HUES6 (cell line): ENCODE data around the gene ZCRB1.

Source experiments
- H3K27ac ChIP-seq: 2 replicates; pipeline ENCODE4 v1.7.0; 2013; ENCODE audit warnings: low read depth, mild to moderate bottlenecking, low read length, inconsistent platforms
- H3K27me3 ChIP-seq: 2 replicates; pipeline ENCODE4 v1.6.1; 2013; ENCODE audit warnings: low read length; ENCODE audit not compliant: control insufficient read depth, insufficient read depth
- H3K36me3 ChIP-seq: 2 replicates; pipeline ENCODE4 v1.6.1; 2013; ENCODE audit warnings: low read length; ENCODE audit not compliant: control insufficient read depth, insufficient read depth
- H3K4me1 ChIP-seq: 2 replicates; pipeline ENCODE4 v1.6.1; 2013; ENCODE audit warnings: low read length; ENCODE audit not compliant: control insufficient read depth, insufficient read depth
- H3K4me3 ChIP-seq: 2 replicates; pipeline ENCODE4 v1.5.1; 2013; ENCODE audit warnings: low read depth, low read length
- H3K9ac ChIP-seq: one replicate; pipeline ENCODE4 v1.6.1; 2013; ENCODE audit warnings: mild to moderate bottlenecking, low read length
- H3K9me3 ChIP-seq: 2 replicates; pipeline ENCODE4 v1.6.1; 2013; ENCODE audit warnings: low read depth, low read length; ENCODE audit not compliant: control insufficient read depth, insufficient read depth

The ZCRB1 gene

DNA sequence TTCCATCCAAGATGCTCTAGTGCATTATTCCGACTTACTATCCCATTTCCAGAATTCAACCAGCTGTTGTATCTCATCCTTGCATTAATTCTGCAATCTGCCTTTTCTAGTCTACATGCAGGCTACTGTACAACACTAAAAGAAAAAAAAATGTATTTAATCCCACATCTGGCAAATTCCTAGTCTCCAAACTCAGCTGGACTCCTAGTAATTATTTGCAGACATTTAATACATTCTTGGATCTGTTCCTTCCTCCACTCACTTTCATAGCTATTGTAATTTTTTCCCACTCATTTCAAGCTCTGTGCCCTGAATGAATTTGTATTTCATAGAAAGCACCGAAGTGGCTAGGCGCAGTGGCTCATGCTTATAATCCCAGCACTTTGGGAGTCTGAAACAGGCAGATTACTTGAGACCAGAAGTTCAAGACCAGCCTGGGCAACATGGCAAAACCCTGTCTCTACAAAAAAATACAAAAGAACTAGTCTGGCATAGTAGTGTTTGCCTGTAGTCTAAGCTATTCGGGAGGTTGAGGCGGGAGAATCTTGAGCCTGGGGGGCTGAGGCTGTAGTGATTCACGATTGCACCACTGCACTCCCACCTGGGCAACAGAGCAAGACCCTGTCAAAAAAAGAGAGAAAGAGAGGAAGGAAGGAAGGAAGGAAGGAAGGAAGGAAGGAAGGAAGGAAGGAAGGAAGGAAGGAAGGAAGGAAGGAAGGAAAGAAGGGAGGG, 48.3 kb downstream of the ZCRB1 start:
- no peak overlapping the region for H3K4me3 ChIP-seq

DNA sequence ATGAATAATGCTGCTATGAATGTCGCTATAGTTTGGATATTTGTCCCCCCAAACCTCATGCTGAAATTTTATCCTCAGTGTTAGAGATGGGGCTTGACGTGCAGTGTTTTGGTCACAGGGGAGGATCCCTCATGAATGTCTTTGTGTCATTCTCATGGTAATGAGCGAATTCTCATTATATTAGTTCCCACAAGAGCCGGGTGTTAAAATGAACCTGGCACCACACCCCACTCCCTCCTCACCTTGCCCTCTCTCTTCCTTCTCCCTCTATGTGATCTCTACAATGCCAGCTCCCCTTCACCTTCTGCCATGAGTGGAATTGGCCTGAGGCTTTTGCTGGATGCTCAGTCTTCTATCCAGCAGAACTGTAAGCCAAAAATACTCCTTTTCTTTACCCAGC, 50.4 kb downstream of the ZCRB1 start:
- H3K9ac ChIP-seq, result no peak overlapping the region
- H3K4me3 ChIP-seq, result no peak overlapping the region
- H3K36me3 ChIP-seq, result no peaks in the 10 kb centered on the region
- H3K9me3 ChIP-seq, result no peaks in the 10 kb centered on the region; the same call in 1 of the 2 replicates
- no peak overlapping the region for H3K27ac ChIP-seq
- no peaks in the 10 kb centered on the region for H3K27me3 ChIP-seq
- no peaks in the 10 kb centered on the region for H3K4me1 ChIP-seq

More for the DNA sequence above, 48.3 kb downstream of the ZCRB1 start:
- no peaks in the 10 kb centered on the region for H3K27me3 ChIP-seq
- no peaks in the 10 kb centered on the region for H3K4me1 ChIP-seq
- no peaks in the 10 kb centered on the region; the same call in 1 of the 2 replicates for H3K9me3 ChIP-seq
- no peak overlapping the region for H3K27ac ChIP-seq
- no peaks in the 10 kb centered on the region for H3K36me3 ChIP-seq
- H3K9ac ChIP-seq, result no peak overlapping the region

DNA sequence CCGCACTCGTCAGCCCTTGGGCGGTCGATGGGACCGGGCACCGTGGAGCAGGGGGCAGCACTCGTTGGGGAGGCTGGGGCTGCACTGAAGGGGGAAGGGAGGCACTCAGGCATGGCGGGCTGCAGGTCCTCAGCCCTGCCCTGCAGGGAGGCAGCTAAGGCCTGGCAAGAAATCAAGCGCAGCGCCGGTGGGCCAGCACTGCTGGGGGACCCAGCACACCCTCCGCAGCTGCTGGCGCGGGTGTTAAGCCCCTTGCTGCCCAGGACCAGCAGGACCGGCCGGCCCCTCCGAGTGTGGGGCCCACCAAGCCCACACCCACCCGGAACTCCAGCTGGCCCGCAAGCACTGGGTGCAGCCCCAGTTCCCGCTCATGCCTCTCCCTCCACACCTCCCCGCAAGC, 52.2 kb downstream of the ZCRB1 start:
- no peak overlapping the region for H3K27ac ChIP-seq
- no peaks in the 10 kb centered on the region for H3K36me3 ChIP-seq
- no peak overlapping the region for H3K4me3 ChIP-seq
- no peaks in the 10 kb centered on the region for H3K27me3 ChIP-seq
- no peak overlapping the region for H3K9ac ChIP-seq
- H3K9me3 ChIP-seq, result no peaks in the 10 kb centered on the region; the same call in 1 of the 2 replicates
- H3K4me1 ChIP-seq, result no peaks in the 10 kb centered on the region

DNA sequence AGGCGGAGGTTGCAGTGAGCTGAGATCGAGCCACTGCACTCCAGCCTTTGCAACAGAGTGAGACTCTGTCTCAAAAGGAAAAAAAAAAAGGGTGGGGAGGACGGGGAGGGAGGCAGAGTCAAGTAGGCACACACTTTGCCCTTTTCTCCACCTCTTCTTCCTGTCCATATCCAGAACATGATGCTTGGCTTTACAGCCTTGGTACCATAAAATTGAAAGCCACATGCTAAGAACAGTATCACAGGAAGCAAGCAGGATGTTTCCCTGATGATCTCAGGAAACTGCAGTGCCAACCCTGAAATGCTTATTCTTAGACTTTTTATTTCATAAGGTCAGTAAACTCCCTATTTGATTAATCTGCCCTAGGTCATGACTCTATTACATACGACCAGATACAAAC, 55.3 kb downstream of the ZCRB1 start:
- Histone ChIP-seq H3K27ac (no peak overlapping the region), H3K27me3 (no peaks in the 10 kb centered on the region), H3K9me3 (no peaks in the 10 kb centered on the region; the same call in 1 of the 2 replicates), H3K9ac (no peak overlapping the region), H3K4me1 (no peaks in the 10 kb centered on the region), H3K4me3 (no peak overlapping the region), H3K36me3 (no peaks in the 10 kb centered on the region)

DNA sequence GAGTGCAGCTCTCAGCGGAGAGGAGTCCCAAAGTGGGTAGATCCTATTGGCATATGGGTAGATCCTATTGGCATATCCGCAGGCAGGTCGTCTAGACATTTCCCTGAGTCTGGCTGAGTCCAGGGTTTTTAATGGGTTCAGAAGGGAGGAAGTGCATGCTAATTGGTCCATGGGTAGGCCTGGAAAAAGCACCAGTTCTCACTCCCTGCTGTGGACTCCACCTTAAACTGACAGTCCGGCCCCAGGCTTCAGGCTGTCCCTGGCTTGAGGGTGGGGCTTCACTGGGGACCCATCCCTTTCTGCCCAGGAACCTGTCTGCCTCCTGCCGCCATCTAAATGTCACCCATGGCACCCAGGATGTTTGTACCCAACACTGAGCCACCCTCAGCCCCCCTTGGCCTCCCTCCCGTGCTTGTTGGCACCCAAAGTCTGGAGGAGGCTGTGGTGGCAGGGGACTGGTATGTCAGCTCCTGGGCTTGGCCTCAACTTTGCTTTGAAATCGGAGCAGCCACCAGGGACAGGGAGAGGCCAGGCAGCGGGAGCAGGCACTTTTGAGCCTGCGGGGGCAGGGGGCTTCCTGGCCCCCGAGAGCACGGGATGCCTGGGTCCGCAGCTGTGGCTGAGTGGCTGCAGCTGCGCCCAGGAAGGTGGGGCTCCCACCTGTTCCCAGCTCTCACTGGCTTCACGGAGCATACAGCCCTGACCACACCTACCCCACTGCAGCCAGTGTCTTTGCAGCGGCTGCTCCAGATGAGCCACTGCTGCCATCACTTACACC, 58.3 kb downstream of the ZCRB1 start:
- Histone ChIP-seq H3K27me3 (no peaks in the 10 kb centered on the region), H3K4me3 (no peak overlapping the region), H3K9ac (no peak overlapping the region), H3K4me1 (no peaks in the 10 kb centered on the region), H3K27ac (no peak overlapping the region), H3K9me3 (no peaks in the 10 kb centered on the region), H3K36me3 (no peaks in the 10 kb centered on the region)

DNA sequence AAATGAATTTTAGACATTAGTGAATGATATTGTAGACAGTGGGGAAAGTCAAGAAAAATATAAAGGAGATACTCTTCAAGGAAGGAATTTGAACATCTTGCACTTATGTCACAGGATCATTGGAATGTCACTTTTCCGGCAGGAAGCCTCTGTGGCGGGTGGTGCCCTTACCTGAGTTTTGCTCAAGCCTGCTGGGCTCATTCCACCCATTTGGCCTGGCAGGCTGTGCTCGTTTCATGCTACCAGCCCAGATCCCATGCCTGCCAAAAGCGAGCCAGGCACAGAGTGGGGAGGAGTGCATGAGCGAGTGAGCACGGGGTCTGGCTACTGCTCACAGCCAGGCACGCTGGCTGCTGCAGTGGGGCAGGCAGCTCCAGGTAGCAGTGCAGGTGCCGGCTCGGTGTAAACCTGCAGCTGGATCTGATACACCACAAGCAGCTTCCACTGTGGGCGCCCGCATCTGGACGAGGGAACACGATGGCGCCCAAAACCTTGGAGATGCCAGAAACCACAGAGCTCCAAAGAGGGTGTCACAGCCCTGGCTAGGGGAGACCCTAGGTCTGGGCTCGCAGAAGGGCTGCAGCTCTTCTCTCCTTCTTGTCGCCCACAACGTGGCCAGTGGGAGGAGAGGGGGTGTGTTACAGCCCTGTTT, 59.2 kb downstream of the ZCRB1 start:
- no peak overlapping the region for H3K27ac ChIP-seq
- H3K9me3 ChIP-seq, result no peaks in the 10 kb centered on the region
- no peaks in the 10 kb centered on the region for H3K36me3 ChIP-seq
- no peaks in the 10 kb centered on the region for H3K4me1 ChIP-seq
- H3K9ac ChIP-seq, result no peak overlapping the region
- H3K27me3 ChIP-seq, result no peaks in the 10 kb centered on the region
- no peak overlapping the region for H3K4me3 ChIP-seq

DNA sequence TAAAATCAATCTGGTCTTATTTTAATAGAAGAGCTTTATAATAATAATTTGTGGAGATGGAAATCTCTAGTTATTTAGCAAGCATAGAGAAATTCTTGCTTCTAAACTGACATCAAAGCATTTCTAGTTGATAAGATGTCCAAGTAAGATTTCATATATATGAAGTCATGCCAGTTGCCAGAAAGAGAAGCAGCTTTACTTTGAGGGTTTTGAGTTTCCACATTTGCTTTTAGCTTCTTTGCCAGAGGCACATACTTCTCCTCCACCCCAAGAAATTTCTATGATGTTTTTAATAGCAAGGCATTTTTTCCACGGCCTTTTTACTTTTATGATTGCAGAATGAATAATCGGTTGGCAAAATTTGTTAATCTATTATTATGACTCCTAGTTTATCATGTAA, 63.6 kb downstream of the ZCRB1 start:
- Histone ChIP-seq H3K4me1 (no peaks in the 10 kb centered on the region), H3K4me3 (no peak overlapping the region), H3K9ac (no peak overlapping the region), H3K36me3 (no peaks in the 10 kb centered on the region), H3K9me3 (no peaks in the 10 kb centered on the region), H3K27me3 (no peaks in the 10 kb centered on the region), H3K27ac (no peak overlapping the region)
